Activated naive CD4-positive, alpha-beta T cell treated with anti-CD3 and anti-CD28 coated beads, Interleukin-2, amount 50 U/mL, for 16 hours (primary cell): ENCODE results near the gene ASF1A.
"Not testable (repeated sequence)": the region's sequence is repeated elsewhere in the genome, so short reads cannot be mapped to it uniquely, and the experiment has no call there.

ENCODE experiments used
- DNase-seq: peaks from one replicate; pipeline ENCODE4 v3.0.0-alpha.2; 2020

Gene ASF1A

DNA sequence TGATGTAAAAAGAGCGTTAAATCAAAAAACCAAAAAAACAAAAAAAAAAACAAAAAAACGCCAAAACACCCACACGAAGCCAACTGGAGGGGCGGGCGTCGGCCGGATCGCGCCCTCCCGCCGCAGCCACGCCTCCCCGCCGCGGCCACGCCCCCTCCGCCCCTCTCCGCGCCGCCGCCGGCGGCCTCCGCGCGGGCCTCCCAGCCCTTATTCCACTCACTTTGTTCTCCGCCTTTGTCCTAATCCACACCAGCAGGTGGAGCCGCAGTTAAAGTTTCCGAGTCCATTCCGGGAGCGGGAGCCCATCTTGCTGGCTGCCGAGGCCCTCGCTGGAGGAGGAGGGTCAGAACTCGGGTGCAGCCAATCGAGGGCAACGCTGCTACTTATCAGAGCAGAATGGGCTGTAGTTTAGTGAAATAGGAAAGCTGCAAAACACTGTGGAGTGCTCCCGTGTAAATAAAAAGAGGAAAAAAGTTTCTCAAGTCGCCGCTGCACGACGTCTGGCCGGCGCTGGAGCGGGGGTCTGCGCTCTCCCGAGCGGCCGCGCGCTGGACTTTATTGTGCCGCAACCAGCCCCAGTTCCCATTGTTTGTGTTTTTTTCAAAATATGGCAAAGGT is at the start of gene ASF1A:
ASF1A (plus strand) TSS at position 346 of the 618 bp plus-strand sequence; CDS start at position 608, 262 bp downstream.
- DNase-seq = peak; percentile 92

DNA sequence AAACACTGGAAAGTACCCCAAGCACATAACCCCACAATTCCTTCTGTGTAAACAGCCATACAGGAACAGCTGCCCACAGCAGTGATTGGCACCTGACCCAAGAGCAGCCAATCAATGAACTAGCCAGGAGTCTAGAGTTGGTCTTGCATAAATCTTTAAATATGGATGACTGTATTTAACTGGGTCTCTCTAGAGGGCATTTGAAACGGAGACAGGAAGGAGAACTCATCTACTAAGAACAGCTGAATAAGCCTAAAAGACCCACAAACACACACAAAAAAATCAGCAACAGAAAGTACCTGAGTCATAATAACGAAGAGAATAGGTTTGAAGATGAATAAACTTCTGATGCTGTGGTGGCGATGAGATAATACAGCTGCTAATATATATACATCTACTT is 49.0 kb upstream of the ASF1A start:
- DNase-seq = no peak

DNA sequence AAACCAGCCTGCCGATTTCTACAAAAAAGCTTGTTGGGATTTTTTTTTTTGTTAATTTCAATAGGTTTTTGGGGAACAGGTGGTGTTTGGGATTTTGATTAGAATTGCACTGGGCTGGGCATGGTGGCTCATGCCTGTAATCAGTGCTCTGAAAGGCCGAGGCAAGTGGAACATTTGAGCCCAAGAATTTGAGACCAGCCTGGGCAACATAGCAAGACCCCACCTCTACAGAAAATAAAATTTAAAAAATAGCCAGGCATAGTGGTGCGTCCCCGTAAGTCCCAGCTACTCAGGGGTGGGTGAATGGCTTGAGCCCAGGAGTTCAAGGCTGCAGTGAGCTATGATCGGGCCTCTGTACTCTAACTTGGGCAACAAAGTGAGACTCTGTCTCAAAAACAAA is 40.5 kb upstream of the ASF1A start:
- DNase-seq = no peak

GRCh38 chr6:118856301-118856700 is 37.7 kb upstream of the ASF1A start:
- no peak for DNase-seq

DNA sequence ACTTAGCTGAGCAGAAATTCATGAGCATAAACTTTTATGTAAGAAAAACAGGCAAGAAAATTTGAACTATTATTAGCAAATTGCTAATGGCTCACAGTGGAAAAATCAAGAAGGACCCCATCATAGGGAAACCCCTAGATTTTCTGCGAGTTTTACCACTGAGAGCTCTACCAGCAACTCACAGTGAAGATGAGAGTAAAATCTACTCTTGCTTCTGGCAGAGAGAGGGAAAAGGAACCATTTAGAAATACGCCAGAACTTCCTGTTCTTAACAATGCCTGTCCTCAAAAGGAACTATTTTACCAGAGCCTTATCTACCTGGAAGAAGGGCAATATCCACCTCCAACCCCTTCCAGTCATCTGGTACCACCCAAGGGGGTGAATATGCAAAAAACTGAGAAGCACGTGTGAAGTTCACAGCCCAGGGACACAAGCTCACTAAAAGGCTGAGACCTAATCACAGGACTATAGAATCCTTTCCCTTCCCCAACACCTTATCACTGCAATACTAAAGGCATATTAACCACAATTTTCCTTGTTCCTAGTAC is 34.4 kb upstream of the ASF1A start:
- no peak for DNase-seq

- DNase-seq = no peak
These were observed 33.6 kb upstream of the ASF1A start for GRCh38 chr6:118860363-118860762.

- no peak for DNase-seq
These were observed 33.1 kb upstream of the ASF1A start for GRCh38 chr6:118860880-118861279.

GRCh38 chr6:118862443-118862842 is 31.5 kb upstream of the ASF1A start:
- DNase-seq = no peak

DNA sequence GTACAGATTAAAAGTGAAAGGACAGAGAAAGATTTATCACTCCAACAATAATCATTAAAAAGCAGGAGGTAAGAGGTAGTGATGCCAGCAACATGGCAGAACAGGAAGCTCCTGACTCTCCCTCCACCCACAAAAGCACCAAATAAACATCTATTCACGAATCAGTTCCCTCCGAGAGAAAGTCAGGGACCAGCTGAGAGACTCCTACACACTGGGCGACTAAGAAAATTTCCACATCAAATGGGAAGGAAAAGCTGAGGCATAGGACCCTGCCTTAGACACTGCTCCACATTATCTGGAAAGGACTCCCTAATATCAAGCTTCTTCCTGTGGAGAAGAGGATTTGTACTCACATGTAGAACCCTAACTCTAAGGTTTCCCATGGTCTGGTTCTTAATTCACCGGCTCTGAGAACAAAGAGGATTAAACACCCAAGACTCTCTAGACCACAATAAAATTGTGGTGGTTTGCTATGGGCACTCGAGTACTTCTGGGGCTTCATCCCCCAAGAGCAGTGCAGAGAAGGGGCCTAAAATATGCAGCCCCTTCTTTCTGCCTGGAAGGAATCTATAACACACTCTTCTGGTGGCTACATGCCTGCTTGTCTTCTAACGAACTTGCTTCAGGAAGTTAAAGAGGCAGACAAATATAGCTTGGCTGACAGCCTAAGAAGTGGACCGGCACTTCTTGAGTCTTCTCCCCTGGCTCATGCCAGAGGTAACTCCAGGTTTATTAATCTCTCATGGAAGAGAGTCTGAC is 29.4 kb upstream of the ASF1A start:
- DNase-seq = no peak

- no peak for DNase-seq
These were observed 28.9 kb upstream of the ASF1A start for GRCh38 chr6:118865100-118865391.

- DNase-seq = no peak
These were observed 26.8 kb upstream of the ASF1A start for GRCh38 chr6:118867181-118867580.

DNA sequence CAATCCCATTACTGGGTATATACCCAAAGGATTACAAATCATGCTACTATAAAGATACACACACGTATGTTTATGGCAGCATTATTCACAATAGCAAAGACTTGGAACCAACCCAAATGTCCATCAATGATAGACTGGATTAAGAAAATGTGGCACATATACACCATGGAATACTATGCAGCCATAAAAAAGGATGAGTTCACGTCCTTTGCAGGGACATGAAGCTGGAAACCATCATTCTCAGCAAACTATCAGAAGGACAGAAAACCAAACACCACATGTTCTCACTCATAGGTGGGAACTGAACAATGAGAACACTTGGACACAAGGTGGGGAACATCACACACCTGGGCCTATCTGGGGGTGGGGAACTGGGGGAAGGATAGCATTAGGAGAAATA is 25.1 kb upstream of the ASF1A start:
- not testable (repeated sequence) for DNase-seq

DNA sequence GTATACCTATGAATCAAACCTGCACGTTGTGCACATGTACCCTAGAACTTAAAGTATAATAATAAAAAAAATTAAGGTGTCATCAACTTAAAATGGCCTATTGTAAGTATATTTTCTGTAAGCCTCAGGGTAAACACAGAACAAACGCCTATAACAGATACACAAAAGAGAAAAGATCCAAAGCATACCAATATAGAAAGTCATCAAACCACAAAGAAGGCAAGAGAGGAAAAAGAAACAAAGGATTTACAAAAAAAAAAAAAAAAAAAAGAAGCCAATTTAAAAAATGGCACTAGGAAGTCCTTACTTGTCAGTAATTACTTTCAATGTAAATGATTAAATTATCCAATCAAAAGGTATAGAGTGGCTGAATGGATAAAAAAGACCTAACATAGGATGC is 24.6 kb upstream of the ASF1A start:
- DNase-seq = no peak

GRCh38 chr6:118869894-118870589 is 23.9 kb upstream of the ASF1A start:
- no peak for DNase-seq

DNA sequence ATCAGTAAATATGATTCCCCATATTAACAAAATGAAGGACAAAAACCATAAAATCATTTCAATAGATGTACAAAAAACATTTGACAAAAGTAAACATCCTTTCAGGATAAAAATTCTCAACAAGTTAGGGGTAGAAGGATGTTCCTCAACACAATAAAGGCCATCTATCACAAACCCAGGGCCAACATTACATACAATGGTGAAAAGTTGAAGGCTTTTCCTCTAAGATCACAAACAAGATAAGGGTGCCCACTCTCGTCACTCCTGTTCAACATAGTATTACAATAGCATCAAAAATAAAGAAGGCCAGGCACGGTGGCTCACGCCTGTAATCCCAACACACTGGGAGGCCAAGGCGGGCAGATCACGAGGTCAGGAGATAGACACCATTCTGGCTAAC is 22.6 kb upstream of the ASF1A start:
- DNase-seq = no peak

DNA sequence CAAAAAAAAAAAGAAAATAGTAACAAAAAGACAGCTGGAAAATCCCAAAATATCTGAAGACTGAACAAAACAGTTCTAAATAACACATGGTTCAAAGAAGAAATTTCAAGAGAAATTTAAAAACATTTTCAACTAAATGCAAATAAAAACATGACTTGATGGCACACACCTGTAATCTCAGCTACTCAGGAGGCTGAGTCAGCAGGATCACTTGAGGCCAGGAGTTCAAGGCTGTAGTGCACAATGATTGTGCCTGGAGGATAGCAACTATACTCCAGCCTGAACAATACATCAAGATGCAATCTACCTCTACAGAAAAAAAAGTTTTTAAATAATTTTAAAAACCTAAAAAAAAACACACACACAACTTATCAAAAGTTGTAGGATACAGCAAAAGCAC is 21.6 kb upstream of the ASF1A start:
- no peak for DNase-seq

DNA sequence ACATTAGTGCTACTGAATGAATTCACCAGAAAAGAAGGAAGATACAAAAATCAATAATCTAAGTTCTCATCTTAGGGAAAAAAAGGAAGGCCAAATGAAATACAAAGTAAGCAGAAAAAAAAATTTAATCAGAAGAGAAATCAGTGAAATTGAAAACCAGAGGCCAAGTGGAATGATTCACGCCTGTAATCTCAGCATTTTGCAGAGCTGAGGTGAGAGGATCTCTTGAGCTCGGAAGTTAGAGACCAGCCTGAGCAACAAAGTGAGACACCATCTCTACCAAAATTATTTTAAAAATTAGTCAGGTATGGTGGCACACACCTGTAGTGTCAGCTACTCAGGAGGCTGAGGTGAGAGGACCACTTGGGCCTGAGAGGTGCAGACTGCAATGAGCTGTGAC is 21.2 kb upstream of the ASF1A start:
- no peak for DNase-seq

- DNase-seq = no peak
These were observed 20.7 kb upstream of the ASF1A start for GRCh38 chr6:118873239-118873638.

DNA sequence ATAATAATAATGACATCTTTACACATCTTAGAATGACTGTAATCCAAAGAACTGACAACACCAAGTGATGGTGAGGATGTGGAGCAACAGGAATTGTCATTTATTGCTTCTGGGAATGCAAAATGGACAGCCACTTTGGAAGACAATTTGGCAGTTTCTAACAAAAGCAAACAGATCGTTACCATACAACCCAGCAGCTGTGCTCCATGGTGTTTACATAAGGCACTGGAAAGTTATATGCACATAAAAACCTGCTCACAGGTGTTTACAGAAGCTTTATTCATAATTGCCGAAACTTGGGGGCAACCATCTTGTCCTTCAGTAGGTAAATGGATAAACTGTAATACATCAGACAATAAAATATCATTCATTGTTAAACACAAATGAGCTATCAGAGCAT is 18.3 kb upstream of the ASF1A start:
- DNase-seq = no peak

- no peak for DNase-seq
These were observed 17.8 kb upstream of the ASF1A start for GRCh38 chr6:118876198-118876597.

- DNase-seq = no peak
These were observed 17.1 kb upstream of the ASF1A start for GRCh38 chr6:118876814-118877213.

DNA sequence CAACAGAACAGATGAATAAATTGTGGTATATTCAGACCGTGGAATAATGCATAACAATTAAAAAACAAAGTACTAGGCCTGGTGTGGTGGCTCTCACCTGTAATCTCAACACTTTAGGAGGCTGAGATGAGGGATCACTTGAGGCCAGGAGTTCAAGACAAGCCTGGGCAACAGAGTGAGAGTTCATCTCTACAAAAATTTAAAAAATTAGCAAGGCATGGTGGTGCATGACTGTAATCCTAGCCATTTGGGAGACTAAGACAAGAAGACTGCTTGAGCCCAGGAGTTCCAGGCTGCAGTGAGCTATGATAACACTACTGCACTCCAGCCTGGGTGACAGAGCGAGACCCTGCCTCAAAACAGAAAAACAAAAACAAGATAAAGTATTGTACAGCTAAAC is 16.1 kb upstream of the ASF1A start:
- no peak for DNase-seq

DNA sequence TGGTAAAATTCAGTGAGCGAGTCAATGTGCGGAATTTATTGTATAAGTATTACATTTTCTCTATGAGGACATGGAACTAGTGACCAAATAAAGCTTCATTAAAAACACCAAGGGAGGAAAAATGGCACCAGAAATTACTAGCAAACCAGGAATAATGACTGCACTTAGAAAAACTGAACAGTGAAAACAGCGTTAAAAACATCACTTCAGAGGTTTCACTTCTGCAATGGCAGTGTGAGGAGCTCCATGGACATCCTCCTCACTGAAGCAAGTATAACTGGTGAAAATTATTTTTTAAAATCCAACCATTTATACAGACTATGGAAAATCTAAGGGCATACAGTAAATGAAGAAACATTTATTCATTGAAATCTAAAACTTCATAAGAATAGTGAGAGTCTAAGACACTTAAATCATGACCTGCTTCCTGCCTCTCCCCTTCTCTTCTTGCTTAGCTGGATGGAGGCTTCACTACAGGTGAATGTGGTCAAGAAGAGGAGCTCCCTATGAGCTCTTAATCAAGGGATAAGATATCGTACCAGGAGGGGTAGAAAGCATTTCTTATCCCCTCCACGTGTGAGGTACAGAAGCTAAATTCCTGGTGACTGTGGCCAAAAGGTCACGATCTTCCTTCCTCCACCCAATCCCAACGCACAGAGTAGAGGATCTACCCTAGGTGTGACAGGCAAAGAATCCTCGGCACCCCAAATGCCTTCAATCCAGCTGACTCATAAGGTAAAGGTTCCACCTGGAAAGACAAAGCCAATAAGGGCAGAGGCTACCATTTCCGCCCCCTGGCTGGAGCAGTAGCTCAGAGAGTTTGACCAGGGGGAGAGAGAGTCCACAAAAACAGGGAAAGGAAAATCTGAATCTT is 12.3 kb upstream of the ASF1A start:
- no peak for DNase-seq
